CD4-positive, alpha-beta T cell treated with Interleukin-4 for 1 hour (primary cell): Measurements from ENCODE around the gene SLC39A1.

Experiments used
- DNase-seq, 2 donors: peaks; one replicate each; pipeline ENCODE4 v3.0.0-alpha.2; 2020 to 2022

The SLC39A1 gene

GRCh38 chr1:153976819-153977249 is 13.5 kb upstream of the SLC39A1 start:
- DNase-seq = no peak

- DNase-seq = no peak
Measured at GRCh38 chr1:153973525-153973924, 10.2 kb upstream of the SLC39A1 start.

GRCh38 chr1:153973071-153973470 is 9.7 kb upstream of the SLC39A1 start:
- DNase-seq = no peak

GRCh38 chr1:153970346-153970745 is 7.0 kb upstream of the SLC39A1 start:
- no peak for DNase-seq

- DNase-seq = no peak
Measured at GRCh38 chr1:153968972-153969371, 5.6 kb upstream of the SLC39A1 start.

- DNase-seq = no peak
Measured at GRCh38 chr1:153968408-153968807, 5.1 kb upstream of the SLC39A1 start.

- no peak for DNase-seq
Measured at GRCh38 chr1:153968000-153968363, 4.6 kb upstream of the SLC39A1 start.

- peak; percentile 90 to 91 for DNase-seq
Measured at GRCh38 chr1:153967107-153967999, 4.0 kb upstream of the SLC39A1 start, which contains the start of gene CREB3L4. Gene CREB3L4, plus strand, starts transcription at chr1:153967902. Its CDS starts 624 bp downstream, at chr1:153968526.

GRCh38 chr1:153963850-153964331 is 554 bp upstream of the SLC39A1 start:
- no peak for DNase-seq

- peak in 1 of 2 donors; percentile 41 for DNase-seq
Measured at GRCh38 chr1:153962088-153963029, 978 bp downstream of the SLC39A1 start.

GRCh38 chr1:153961421-153961820 is 1.9 kb downstream of the SLC39A1 start:
- DNase-seq = no peak

GRCh38 chr1:153960206-153960605 is 3.1 kb downstream of the SLC39A1 start:
- DNase-seq = no peak

- DNase-seq = no peak
Measured at GRCh38 chr1:153959454-153959853, 3.9 kb downstream of the SLC39A1 start.

GRCh38 chr1:153958961-153959260 is 4.4 kb downstream of the SLC39A1 start:
- no peak for DNase-seq

- peak; percentile 98 for DNase-seq
Measured at GRCh38 chr1:153958111-153958960, 5.0 kb downstream of the SLC39A1 start, which contains the start of gene CRTC2. Gene CRTC2, minus strand, starts transcription at chr1:153958612. Its CDS starts 115 bp downstream, at chr1:153958497.

- peak; percentile 15 to 63 for DNase-seq
Measured at GRCh38 chr1:153957744-153958110, 5.6 kb downstream of the SLC39A1 start.

GRCh38 chr1:153956997-153957715 is 6.2 kb downstream of the SLC39A1 start:
- DNase-seq = no peak

GRCh38 chr1:153954826-153955225 is 8.5 kb downstream of the SLC39A1 start:
- DNase-seq = no peak

GRCh38 chr1:153953859-153954365 is 9.4 kb downstream of the SLC39A1 start:
- no peak for DNase-seq

GRCh38 chr1:153951801-153952200 is 11.5 kb downstream of the SLC39A1 start:
- DNase-seq = no peak

- no peak for DNase-seq
Measured at GRCh38 chr1:153951183-153951582, 12.2 kb downstream of the SLC39A1 start.
